ENCODE data around the gene EFS.
"Not testable (repeated sequence)": the region's sequence is repeated elsewhere in the genome, so short reads cannot be mapped to it uniquely, and the experiment has no call there.

EFS gene

GRCh38 chr14:23365036-23365731 is at the start of gene EFS:
Gene EFS (minus strand): TSS chr14:23365172. CDS start chr14:23365025, 147 bp downstream.
- no peak for DNase-seq

- no peak for DNase-seq
Measured at GRCh38 chr14:23414254-23414653, 49.3 kb upstream of the EFS start.

DNA sequence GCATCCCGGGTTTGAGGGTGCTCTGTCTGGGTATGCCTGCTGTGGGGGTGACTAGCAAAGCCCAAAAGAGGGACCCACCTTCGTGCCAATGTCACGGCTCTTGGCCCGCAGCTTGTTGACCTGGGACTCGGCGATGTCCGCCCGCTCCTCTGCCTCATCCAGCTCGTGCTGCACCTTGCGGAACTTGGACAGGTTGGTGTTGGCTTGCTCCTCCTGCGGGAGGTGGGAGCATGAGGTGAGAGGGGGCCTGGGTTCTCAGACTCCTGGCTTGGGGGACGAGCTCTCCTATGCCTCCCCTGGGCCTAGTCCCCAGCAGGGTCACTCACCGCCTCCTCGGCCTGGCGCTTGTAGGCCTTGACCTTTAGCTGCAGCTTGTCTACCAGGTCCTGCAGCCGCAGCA is 48.7 kb upstream of the EFS start:
- no peak for DNase-seq

GRCh38 chr14:23411563-23412525 is 46.9 kb upstream of the EFS start:
- DNase-seq, result no peak

DNA sequence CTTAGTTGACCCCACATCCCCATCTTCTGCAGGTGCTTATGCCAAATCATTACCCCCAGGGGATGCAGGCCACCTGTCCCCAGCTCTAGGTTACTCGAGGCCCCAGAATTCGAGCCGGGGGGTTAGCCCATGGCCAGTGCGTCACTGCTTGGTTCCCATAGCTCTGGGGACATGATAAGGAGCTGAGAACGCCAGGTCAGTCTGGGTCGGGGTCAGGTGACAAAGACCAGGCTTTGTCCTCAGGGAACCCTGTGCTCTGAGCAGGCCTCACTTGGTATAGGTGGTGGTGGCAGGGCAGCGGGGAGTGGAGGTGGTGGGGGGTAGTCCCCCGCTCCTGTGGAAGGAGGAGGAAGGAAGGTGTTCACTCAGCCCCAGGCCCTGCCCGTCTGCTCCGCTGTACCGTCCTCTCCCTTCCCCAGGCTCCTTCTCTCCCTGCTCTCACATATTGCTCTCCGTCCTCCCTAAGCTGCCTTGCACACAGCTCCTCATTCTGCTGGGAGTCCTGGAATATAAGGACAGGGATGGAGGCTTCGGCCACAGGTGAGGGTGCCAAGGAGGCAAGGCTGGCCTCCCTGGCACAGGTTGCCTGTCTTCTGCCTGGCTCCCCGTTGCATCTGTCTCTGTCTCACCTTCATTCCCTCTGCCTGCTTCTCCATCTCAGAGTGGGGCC is 45.1 kb upstream of the EFS start:
- DNase-seq, result no peak

- DNase-seq, result no peak
Measured at GRCh38 chr14:23409475-23409874, 44.5 kb upstream of the EFS start.

DNA sequence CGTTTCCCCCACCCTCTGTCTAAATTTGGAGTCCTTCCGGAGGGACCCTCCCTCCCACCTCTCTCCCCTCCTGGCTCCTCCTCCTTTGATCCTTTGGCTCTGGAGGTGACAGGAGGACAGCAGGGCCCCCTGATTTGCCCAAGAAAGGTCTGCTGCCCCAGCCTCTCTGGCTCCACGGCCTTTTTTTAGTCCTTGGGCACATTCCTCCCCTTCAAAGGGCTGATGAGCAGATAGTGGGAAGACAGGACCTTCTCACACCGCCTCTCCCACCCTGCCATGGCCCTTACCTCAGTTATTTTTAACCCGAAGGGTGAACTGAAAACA is 43.3 kb upstream of the EFS start:
- DNase-seq, result no peak

DNA sequence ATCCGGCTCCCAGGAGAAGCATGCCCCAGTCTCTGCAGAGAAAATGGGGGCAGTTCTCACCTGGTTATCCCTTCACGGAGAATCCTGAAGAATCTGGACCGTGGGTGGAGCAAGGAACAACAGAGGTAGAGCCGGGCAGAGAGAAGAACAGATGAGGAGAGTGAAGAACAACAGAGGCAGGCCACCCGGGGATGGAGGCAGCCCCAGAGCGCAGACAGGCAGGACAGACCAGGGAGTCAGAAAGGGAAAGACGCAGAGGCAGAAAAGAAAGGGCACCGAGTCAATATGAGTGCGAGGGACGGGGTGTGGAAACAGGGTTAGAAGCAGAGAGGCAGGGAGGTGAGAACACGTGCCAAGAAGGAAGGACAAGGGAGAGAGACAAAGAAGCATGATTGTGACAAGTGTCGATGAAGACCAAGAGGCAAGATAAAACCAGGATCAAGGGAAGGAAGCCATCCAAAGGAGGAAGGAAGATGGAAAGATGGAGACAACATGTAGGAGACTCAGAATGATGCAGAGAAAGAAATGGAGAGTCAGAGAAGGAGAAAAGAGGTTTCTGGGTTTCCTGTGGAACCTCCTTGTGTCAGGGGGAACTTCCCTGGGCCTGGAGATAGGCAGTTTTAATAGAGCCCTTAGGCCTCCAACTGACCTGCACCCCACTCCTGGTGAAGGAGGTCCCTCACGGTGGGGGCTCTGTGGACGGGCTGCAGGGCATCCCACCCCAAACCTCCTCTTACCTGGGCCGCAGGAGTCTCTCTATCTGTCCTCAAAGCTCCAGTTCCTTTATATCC is 42.7 kb upstream of the EFS start, which contains the start of gene MYH6:
MYH6 (minus strand) TSS at position 758 of the 791 bp plus-strand sequence. CDS start 1,050 bp downstream, outside the sequence.
- no peak for DNase-seq

DNA sequence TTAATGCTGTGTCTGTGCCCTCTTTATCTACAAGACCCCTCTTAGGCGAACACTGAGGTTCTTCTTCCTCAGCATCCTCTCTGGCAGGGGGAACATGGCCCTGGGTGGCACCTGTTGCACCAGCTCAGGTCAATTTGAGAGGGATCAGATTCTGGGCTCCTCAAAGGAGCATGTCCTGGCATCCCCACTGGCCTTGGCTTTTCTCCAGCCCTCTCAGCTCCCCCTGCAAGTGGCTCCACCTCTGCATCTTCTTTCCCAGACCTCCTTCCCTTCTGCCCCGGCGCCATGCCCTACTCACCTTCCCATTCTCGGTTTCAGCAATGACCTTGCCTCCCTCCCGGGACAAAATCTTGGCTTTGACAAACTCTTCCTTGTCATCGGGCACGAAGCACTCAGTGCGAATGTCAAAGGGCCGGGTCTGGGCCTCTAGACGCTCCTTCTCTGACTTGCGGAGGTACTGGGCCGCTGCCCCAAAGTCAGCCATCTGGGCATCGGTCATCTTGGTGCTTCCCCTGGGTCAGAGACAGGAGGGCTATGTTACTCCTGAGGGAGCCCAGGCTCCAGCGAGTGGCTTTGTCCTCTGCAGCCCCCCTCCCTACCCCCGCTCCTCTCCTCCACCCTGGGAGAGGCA is 41.9 kb upstream of the EFS start:
- no peak for DNase-seq

DNA sequence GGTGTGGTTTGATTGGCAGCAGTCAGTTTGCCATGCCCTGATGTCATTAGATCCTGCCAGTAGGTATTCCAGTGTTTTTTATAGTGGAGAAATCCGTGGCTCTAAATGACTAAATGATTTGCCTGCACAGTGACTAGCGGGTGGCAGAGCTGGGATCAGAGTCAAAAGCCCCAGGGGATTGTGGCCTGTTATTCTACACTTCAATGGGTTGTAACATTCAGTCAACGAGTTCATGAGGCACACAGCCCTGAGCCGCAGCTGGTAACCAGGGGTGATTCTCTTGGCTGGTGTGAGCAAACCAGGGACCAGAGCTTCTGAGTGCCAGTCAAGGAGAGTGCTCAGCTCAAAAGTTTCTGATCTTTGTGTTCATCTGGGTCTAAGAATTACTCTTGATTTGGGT is 41.3 kb upstream of the EFS start:
- no peak for DNase-seq

GRCh38 chr14:23405516-23406025 is 40.6 kb upstream of the EFS start:
- no peak for DNase-seq

GRCh38 chr14:23405096-23405495 is 40.1 kb upstream of the EFS start:
- DNase-seq, result no peak

- DNase-seq, result no peak
Measured at GRCh38 chr14:23404331-23404900, 39.4 kb upstream of the EFS start.

- DNase-seq, result no peak
Measured at GRCh38 chr14:23403908-23404307, 38.9 kb upstream of the EFS start.

DNA sequence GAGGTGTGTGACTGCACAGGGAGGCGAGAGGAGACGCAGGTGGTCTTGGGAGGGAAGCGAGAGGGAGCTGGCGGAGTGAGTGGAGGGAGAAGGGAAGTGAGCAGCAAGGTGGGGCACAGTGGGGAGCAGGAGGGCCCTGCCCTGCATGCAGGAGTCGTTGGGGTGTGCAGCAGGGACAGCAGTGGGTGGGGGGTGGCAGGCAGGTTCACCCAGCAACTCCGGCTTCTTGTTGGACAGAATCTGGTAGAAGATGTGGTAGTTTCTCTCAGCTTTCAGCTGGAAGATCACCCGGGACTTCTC is 38.1 kb upstream of the EFS start:
- no peak for DNase-seq

GRCh38 chr14:23402296-23403138 is 37.5 kb upstream of the EFS start:
- DNase-seq, result no peak

- DNase-seq, result no peak
Measured at GRCh38 chr14:23401291-23401690, 36.3 kb upstream of the EFS start.

- DNase-seq, result not testable (repeated sequence)
Measured at GRCh38 chr14:23400496-23401149, 35.7 kb upstream of the EFS start.

- no peak for DNase-seq
Measured at GRCh38 chr14:23399591-23399990, 34.6 kb upstream of the EFS start.

- no peak for DNase-seq
Measured at GRCh38 chr14:23399136-23399535, 34.2 kb upstream of the EFS start.

All from NCI-H2227 treated with DMSO at 0.1 percent for 48 hours (cell line).